Measurements from ENCODE around the gene XPO4.

XPO4 gene

DNA sequence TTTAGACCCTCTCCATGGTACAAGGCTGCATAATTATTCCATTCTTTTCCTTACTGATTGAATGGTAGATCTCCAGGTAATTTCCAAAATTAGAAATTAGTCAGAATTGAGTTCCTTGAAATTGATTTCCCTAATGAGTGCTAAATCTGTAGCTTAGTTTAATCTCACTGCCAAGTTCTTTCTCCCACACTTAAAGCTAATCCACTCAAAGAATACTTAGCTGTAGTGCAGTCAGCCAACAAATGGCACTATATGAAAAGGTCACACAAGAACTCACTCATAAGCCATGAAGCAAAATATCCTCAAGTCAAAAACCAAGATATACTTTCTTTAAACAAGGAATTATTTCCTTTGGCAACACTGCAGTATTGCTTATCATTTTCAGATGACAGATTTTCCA lies 62.0 kb downstream of the XPO4 start:
- Mint-ChIP-seq H3K36me3 (ENCODE audit: low read depth) (peaks cover 41% of the 10 kb centered on the region), H3K4me3 (peak overlapping the region in 1 of 3 experiments; percentile 61), H3K27me3 (ENCODE audit: low read depth) (no peaks in the 10 kb centered on the region), H3K4me1 (peaks cover 48% of the 10 kb centered on the region), H3K9me3 (no peaks in the 10 kb centered on the region), H3K27ac (peak overlapping the region; percentile 65 to 86 (median 65))
- TF ChIP-seq, protein P1, sequence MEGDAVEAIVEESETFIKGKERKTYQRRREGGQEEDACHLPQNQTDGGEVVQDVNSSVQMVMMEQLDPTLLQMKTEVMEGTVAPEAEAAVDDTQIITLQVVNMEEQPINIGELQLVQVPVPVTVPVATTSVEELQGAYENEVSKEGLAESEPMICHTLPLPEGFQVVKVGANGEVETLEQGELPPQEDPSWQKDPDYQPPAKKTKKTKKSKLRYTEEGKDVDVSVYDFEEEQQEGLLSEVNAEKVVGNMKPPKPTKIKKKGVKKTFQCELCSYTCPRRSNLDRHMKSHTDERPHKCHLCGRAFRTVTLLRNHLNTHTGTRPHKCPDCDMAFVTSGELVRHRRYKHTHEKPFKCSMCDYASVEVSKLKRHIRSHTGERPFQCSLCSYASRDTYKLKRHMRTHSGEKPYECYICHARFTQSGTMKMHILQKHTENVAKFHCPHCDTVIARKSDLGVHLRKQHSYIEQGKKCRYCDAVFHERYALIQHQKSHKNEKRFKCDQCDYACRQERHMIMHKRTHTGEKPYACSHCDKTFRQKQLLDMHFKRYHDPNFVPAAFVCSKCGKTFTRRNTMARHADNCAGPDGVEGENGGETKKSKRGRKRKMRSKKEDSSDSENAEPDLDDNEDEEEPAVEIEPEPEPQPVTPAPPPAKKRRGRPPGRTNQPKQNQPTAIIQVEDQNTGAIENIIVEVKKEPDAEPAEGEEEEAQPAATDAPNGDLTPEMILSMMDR (IDR thresholded peaks at IDR 0.05; ENCODE audit: unreplicated experiment in 3 of 3) = no peak

DNA sequence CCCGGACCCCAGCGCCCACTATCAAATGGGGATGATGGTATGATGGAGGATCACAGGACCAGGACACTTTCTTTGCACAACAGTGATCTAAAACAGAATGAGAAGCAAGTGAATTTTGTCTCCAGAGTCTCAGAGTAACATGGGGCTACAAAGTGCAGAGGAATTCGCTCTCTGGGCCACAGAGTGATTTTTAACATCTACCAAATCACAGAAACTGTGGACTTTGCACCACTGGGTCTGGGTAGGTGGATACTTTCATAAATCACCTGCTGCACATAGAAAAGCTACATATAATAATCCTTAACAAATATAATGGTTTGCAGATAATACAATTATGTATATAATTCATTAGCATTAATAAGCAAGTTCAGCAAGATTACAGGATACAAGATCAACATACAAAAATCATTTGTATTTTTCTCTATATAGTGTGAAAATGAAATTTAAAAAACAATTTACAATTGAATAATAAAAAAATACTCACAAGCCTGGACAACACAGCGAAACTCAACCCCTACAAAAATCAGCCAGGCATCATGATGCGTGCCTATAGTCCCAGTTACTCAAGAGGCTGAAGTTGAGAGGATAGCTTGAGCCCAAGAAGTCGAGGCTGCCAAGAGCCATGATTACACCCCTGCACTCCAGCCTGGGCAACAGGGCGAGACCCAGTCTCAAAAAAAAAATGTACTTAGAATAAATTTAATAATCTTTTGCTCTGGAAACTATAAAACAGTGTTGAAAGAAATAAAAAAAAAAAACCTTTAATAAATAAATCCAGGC lies 68.5 kb downstream of the XPO4 start:
- TF ChIP-seq, protein P1 (IDR thresholded peaks at IDR 0.05; ENCODE audit: unreplicated experiment in 3 of 3) = no peak
- Mint-ChIP-seq H3K36me3 (ENCODE audit: low read depth) (peaks cover 31% of the 10 kb centered on the region), H3K9me3 (no peaks in the 10 kb centered on the region), H3K27me3 (ENCODE audit: low read depth) (no peaks in the 10 kb centered on the region), H3K4me3 (no peak overlapping the region), H3K4me1 (peaks cover 25% of the 10 kb centered on the region), H3K27ac (no peak overlapping the region)

- TF ChIP-seq, protein P1 (IDR thresholded peaks at IDR 0.05; ENCODE audit: unreplicated experiment in 3 of 3) = no peak
- Mint-ChIP-seq H3K27me3 (ENCODE audit: low read depth) (no peaks in the 10 kb centered on the region), H3K27ac (no peak overlapping the region), H3K9me3 (no peaks in the 10 kb centered on the region), H3K36me3 (ENCODE audit: low read depth) (peaks cover 24% of the 10 kb centered on the region), H3K4me3 (peak overlapping the region in 1 of 3 experiments; percentile 33), H3K4me1 (peaks cover 33% of the 10 kb centered on the region)
These were observed 69.7 kb downstream of the XPO4 start for GRCh38 chr13:20832861-20833260.

DNA sequence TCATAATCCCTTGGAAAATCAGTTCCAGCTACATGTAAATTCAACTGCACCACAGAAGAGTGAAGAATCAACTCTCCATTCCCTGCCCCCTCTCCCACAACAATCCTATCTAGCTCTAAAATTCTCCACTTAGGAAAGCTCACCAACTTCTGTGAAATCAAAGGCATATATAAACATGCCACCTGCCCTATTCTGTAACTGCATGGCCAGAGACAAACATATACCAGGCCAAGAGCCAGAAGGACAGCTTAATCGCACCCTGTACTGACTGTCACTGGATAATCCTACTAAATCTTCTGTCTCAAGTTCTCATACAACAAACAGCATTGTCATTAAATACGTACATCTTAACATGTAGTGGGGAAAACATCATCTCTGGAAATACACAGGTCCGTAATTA lies 70.6 kb downstream of the XPO4 start:
- no peaks in the 10 kb centered on the region for H3K27me3 Mint-ChIP-seq (ENCODE audit: low read depth)
- peaks cover 35% of the 10 kb centered on the region for H3K4me1 Mint-ChIP-seq
- H3K9me3 Mint-ChIP-seq = no peaks in the 10 kb centered on the region
- H3K36me3 Mint-ChIP-seq (ENCODE audit: low read depth) = peaks cover 16% of the 10 kb centered on the region
- H3K4me3 Mint-ChIP-seq = peak overlapping the region in 2 of 3 experiments; percentile 65 to 78
- TF ChIP-seq, protein P1 (IDR thresholded peaks at IDR 0.05; ENCODE audit: unreplicated experiment in 3 of 3) = no peak
- H3K27ac Mint-ChIP-seq = peak overlapping the region in 2 of 3 experiments; percentile 59 to 68

DNA sequence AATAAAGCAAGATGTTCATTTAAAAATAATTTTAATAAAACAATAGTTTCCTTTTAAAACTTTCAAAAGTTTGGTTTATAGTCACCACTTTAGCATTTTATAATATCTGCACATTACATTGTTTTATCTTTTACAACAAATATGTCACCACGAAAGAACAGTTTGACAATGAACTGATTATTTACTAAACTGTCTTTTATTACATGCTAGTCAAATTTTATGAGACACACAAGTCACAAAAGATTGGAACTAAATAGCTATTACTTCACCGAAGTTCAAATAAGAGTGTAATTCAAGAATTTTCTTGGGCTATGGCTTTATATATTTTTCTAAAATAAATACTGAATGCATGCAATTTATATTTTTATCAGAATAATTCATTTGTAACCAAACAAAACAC lies 71.3 kb downstream of the XPO4 start:
- peak overlapping the region in 1 of 3 experiments; percentile 27 for H3K4me3 Mint-ChIP-seq
- H3K4me1 Mint-ChIP-seq = peaks cover 38% of the 10 kb centered on the region
- peaks cover 10% of the 10 kb centered on the region for H3K36me3 Mint-ChIP-seq (ENCODE audit: low read depth)

More for the DNA sequence above, 71.3 kb downstream of the XPO4 start:
- TF ChIP-seq, protein P1 (IDR thresholded peaks at IDR 0.05; ENCODE audit: unreplicated experiment in 3 of 3) = no peak
- Mint-ChIP-seq H3K9me3 (no peaks in the 10 kb centered on the region), H3K27me3 (ENCODE audit: low read depth) (no peaks in the 10 kb centered on the region), H3K27ac (no peak overlapping the region)
